Activated CD4-positive, alpha-beta T cell treated with anti-CD3 and anti-CD28 coated beads, Interleukin-10, Interleukin-2, amounts not matched to agents 100 ng/mL and 50 ng/mL, durations not matched to agents 16 hours and 8 hours (primary cell): Measurements from ENCODE around the gene CH25H.
A peak's percentile ranks its signal among the peaks of the same experiment; 100 is the strongest.
"Not testable (repeated sequence)": the region's sequence is repeated elsewhere in the genome, so short reads cannot be mapped to it uniquely, and the experiment has no call there.

Experiments used
- DNase-seq: peaks from one replicate; pipeline ENCODE4 v3.0.0-alpha.2; 2020

Gene CH25H

DNA sequence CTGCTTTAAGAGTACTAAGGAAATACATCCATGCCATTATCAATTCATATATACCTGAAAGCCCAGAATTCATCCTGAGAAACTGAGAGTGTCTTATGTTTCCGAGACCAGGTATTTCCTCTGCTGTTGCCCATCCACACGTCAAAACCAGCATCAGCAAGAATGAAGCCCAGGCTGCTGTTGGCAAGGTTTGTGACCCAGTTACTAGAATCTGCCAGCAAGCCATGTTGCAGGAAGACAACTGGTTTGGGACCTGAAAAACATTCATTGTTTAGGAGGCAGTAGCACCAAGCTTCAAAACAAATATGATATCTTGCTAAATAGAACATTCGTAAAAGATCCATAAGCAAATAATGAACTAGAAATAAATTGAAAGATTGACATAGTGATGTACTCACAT is 21.0 kb upstream of the CH25H start:
- no peak for DNase-seq

DNA sequence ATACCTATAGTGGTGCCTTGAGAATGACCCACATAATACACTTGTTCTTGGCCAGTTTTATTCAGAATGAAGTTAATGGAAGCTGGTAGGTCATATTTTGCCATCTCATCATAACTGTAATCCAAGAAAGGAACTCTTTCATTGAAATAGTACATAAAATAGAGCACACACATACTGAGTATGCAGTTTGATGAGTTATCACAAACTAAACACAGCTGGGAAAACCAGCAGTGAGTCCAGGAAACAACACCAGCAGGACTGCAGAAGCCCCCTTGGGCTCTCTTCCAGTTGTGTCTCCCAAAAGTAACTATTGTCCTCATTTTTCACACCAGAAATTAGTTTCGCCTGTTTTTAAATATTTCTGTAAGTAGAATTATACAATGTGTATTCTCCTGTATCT is 19.8 kb upstream of the CH25H start:
- DNase-seq, result no peak

DNA sequence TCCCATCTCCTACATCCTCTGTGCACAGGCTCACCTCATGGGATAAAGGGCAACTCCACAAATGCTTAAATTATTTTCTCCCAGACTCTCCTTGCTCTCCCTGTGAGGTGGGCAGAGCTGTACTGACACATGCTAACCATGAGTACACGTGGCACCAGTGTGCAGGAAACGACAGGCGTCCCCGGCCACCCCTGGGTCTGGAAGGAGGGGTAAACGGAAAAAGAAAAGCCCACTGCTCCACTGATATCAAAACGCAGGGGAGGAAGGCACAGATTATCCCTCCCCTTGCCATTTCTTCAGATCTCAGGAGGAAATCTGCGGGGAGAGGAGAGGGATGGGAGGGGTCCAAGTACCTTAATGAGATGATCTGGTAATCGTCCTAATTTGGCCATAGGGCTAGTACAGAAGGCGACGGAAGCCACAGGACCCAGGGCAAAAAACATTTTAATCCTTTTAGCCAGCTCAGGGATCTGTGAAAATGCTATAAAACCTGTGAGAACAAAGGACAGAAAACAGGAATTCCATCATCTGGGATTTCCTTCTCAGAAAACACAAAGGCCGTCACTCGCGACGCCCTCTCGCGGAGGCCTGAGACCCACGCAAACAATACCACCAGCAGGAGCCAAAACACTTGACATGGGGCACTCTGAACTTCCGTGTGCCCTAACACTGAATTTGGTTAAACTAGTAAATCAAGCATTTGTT is 17.8 kb upstream of the CH25H start:
- no peak for DNase-seq

DNA sequence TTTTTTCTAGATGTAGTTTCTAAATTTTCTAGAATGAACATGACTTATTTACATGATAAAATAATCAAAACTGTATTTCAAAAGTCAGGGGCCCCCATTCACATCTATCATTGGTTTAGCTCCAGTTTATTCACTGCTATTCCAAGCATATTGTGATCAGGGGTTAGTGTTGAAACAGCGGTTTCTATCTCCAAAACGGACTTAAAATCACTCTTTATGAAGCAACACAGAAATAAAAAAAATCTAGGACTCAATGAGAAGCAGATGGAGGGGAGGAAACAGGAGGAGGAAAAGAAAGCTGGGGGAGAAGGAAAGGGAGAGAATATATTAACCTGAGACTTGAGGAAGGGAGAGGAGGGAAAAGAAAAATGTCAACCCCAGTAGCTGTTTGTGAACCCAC is 14.8 kb upstream of the CH25H start:
- no peak for DNase-seq

DNA sequence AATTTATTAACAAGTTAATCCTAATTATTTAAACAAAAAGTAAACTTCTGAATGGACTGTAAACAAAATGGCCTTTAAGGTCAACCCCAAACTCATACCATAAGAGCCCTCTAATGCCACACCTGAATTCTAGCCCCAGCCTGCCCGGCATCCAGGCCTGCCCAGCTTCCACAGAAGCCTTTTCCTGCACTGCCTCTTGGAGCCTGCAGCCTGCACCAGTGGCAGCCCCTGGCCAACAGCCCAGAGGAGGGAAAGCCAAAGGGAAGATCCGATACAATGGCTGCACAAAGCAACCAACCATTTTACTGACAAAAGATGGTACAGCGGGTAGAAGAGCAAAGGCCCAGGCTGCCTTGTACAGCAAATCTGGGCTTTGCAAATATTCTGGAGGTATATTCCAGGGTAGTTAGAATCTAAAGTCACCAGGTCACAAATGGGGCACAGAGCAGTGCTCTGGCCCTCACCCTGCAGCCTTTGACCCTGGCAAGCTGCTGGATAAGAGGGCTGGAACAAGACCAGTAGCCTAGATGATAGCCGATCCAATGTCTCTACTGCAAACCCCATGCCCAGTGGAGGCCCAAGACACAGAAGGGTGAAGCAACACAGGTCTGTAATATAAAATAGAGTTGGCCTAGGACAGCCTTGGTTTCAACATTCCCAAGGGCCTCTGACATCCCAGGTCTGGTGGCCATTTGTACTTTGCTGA is 12.5 kb upstream of the CH25H start:
- DNase-seq, result no peak

DNA sequence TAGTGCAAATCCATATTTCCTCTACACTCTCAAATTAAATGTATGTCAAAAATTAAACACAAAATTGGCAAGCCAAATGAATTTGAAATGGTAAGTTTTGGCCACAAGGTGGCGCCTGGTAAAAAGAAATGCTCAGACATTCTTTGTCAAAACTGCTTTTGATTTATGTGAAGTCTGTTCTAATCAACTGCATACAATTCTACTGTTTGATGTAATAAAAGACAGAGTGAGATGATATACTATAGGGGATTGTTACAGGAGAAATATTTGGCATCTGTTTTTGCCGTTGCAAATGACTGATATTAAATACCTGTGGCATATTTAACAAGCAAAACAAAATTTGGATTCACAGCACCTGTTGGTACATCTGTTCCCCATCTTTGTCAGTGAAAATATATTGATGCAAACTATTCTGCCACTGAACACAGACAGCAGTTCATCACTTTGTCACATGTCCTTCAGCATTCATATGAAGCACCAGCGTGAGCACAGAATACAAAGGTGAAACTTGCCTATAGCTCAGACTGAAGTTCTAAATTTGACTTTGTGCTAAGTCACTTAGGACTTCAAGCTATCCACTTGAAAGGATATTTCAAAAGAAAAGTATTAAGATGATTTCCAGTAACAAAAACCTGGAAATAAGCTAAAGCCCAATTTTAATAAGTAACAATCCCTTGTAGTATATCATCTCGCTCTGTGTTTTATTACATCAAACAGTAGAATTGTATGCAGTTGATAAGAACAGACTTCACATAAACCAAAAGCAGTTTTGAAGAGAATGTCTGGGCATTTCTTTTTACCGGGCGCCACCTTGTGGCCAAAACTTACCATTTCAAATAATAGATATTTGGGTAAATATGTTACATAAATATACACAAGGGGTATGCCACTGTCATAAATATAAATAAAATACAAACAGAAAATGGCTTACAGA is 10.2 kb upstream of the CH25H start:
- DNase-seq, result peak; percentile 64

DNA sequence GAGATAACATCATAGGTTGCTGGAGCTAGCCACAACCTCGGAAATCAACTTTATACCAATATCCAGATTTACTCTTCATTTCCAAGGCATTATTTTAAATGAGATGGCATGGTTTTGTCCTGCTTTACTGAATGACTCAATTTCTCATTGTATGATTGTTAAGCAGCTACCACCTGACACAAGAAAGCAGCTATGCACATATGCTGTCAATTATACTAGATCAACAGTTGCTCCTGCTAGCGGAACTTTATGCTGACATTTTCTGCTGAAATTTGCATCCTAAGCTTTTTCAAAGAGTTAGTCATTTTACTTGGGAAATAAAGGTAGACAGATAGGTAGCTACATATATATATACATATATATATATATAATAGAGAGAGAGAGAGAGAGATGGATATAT is 8.9 kb upstream of the CH25H start:
- no peak for DNase-seq

DNA sequence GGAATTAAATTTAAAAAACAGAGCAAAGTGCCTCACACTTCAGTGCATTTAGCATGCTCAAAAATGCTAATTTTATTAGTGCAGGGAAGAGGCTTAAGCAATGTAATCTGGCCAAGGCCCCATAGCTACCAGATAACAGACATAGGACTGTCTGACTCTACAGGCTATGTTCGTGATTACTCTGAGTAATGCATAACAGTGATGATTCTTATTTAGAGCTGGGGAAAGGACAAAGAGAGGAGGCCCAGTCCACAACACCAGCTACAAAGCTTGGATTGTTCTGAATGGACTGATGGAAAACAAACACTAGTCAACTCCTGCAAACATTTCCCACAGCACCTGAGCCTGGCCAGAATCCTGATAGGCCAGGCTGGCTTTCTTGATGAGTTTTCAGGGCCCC is 8.4 kb upstream of the CH25H start:
- DNase-seq, result no peak

DNA sequence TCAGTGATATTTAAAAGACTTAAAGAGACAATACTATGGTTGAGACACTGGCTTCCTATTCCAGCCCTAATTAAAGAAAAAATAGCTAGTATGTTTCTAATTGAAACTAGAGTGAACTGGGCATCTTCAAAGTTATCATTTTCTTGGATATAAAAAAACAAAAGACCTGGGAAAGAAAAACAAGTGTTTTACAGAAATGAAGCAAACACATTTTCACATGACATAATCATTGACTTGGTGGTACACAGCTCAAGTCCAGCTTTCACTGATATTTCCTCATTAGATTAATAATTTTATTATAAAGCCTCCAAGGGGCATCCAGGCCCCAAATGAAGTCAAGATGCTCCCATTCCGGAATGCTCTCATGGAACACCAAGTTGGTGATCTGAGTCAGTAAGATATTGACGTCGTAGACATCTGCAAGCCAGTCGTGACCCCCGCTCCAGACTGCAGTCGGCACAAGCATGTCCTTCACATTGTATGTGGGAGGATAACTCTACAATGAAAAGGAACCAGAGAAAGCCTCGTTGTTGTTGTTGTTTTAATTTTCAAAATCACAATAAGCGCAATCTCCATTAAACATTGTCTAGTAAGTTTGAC is 7.5 kb upstream of the CH25H start:
- no peak for DNase-seq

DNA sequence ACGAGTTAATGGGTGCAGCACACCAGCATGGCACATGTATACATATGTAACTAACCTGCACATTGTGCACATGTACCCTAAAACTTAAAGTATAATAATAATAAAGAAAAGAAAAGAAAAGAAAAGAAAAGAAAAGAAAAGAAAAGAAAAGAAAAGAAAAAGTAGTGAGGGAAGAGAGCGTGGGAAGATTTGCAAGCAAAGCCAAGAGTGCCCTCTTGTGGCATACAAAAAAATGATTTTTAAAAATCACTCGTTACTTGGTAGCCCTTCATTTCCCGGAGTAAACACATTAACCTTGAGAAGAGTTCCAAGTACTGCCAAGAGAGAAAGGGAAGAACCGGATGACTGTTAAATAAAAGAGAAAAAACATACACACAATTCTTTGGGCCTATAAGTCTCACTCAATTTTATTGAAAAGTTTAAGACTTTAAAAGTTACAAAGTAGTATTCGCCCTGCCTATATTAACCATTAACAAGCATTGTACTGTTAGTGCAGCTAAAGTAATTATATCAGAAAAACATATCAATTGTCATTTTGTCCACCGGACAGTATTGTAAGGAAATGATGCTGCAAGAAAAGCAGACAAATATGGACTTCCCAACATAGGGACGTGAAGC is 6.2 kb upstream of the CH25H start:
- peak; percentile 46 for DNase-seq

DNA sequence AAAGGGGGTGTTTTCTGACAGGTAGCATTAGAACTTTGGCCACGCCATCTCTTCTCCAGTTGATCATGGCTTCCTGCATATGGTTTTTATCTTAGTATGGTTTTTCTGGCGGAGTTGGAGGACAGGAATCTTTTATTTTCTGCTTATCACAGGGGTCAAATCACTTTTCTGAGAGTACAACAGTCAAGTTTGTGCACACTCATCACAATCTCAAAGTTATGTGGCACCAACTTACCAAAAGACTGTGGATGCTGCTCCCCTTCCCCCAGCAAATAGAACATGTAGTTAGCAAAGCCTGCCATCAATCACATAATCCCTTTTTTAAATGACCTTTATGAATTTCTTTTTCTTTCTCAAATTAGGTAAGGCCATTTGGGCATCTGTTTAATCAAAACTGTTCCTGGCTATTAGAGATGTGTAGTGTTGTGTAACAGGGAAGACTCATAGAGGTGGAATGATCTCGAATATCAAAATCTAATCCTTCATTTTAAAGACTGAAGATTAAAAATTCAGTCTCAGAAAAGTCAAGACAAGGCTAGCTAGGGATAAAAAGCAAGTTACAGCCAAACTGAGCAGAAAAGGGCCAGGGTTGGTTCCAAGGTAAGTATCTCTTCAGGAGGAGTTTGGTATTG is 3.8 kb upstream of the CH25H start:
- no peak for DNase-seq

DNA sequence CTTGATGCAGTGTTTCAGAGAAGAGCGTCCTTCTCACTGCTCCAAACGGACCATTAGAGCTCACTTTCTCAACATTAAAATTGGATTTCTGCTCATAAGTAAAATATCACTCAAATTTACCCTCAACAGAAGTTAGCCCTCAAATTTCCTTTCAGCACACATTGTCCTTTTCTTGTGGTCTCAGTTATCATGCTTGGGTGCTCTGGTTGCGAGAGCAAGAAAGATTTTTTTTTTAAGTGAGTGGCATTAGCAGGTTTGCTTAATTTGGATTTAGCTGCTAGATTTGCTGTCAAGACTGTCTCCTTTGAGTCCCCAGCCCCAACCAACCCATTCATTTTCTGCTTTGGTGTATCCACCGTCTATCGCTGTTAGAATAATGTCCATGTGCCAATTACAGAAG is 2.6 kb upstream of the CH25H start:
- no peak for DNase-seq

DNA sequence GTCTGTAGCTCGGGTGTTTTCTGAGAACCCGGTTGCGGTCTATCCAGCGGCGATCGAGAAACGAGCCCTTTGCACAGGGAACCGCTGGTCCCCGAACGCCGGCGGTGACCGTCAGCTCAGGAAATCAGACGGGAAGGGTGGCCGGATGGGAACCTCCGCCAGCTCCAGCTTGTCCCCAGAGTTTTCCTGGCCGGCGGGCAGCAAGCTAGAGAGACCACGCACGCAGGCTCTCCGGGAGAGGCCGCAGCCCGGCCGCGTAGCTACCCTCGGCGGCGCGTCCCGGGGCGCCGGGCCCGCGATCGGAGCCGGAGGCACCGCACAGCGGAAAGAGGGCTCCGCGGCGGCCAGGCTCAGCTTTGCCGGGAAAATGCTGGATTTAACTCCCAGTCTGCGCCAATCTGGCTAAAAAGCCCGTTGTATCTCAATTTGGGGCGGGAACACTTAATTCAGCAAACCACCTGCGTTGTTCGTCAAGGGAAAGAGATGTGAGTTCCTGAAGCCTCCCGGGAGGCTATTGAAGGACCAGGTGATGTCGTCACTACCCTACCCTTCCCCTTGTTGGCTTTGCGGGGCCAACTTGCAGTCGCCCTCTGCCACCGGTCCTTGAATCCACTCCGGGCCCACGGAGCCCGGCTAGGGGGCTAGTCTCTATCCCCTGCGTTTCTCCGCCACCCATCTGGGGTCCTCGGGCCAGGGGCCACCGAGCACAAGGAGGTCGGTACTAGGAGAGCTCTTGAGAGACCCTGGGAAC is 859 bp upstream of the CH25H start:
- DNase-seq, result no peak

DNA sequence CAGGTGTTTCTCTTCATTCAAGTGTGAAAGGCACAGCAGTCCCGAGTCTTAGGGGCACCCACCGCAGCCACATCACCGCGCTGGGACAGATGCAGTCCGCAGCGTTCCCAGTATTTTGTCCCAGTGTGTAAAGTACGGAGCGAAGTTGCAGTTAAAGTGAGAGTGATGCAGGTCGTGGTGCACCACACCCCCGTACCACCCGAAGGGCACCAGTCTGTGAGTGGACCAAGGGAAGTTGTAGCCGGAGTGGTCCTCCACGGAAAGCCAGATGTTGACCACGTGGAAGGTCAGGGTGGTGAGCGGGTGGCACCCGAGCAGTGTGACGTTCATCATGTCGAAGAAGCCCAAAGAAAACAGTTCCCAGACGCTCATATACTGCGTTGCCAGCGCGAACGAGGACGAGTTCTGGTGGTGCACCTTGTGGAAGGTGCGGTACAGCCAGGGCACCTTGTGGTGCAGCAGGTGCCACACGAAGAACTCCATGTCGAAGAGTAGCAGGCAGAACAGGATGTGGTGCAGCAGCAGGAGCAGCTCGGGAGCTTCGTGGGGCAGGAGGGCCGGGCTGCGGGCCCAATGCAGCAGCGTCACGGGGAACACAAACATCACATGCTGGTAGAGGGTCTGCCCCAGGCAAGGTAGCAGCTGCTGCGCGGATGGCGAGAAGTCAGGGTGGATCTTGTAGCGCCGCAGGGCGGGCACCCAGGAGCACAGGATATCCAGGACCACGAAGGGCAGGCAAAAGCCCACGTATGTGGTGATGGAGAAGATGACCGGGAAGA is 526 bp downstream of the CH25H start:
- DNase-seq, result peak; percentile 30

DNA sequence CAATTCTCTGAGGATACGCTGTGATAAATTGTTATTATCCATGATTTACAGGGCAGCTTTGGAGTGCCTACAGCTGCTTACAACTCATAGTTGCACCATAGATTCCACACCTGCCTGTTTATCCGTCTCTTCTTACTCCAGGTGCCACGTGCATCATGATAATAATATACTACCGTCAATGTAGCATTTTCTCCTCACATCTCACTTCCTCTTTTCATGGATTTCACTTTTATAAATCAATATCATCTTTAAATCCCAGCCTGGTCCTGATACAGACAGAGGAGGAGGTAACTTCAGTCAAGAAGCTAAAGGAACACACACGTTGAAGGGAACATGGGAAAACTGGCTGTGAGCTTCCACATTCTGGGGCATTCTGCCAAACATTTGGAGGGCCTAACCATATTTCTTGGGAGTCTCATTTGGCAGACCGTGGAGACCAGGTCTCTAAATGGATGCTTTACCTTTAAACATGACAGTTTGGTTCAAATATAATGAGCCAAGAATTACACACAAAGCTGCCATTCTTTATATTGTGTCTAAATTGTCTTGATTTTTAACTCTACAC is 2.4 kb downstream of the CH25H start:
- no peak for DNase-seq

DNA sequence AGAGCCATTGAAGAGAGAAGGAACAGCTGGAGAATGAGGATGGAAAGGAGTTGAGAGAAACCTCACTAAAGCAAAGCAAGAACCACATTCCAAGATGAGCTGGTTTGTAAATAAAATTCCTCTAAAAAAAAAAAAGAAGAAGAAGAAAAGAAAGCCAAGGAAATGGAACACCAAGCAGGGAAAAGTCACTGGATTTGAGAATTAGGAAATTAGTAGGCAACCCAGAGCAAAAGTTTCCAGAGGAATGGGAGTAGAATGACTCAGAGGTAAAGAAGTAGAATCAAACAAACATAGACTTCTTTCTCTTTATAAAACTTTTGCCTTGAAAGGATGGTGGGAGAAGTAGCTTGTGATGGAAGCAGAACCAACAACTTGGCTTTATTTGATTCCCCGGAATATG is 3.9 kb downstream of the CH25H start:
- DNase-seq, result no peak

DNA sequence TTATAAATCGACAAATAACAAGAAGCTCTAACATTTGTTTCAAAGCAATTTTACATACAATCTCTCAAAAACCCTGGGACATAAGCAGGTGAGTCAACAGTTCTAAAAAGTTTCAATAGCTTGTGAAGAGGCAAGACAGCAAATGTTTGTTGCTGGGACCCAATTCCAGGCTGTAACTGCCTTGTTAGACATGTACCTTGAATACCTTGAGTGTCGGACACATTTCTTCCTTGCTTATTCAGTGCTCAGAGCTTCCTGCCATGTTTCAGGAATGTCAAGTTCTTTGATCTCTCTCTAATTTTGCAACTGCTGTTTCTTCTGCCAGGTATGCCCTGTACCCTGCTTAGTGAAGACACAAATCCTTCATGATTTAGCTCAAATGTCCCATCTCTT is 5.1 kb downstream of the CH25H start:
- DNase-seq, result no peak

DNA sequence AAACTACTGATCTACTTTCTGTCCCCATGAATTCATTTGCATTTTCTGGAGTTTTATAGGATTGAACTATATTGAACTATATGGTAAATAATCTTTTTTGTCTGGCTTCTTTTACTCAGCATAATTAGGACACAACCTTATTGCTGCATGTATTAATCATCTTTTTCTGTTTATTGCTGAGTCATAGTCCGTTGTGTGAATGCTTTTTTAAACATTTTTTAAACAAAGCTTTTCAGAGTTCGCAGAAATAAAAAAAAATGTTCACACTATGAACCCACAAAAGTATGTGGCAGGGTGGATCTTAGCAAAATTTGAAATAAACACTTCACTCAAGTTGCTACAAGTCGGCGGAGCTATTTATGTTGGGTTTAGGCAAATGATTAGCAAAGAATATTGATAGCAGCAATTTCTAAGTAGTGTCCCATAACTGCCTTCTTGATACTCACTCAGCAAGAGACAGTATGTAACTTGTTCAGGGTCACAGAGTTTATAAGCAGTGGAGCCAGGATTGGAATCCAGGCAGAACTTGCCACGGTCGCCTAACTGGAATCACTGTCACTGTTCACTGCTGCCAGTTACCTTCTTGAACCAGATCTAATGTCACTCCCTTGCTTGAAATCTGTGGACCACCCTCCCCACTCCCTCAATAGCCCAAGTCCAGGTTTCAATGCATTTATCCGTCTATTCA is 5.6 kb downstream of the CH25H start:
- DNase-seq, result no peak

DNA sequence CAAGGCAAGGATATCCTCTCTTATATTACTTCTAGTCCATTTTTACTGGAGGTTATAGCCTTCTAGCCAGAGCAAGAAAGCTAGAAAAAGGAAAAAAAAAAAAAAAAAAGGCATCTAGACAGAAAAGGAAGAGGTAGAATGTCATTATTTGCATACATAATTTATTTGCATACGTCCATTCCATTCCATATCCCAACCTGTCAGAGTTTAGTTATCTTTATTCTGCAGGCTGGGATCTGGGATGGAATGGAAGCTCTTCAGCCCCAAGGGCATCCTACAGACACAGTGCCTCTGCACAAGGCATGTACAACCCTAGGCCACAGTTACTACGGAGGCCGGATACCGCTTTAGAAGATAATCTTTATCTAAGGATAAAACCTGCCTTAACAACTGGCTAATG is 9.6 kb downstream of the CH25H start:
- no peak for DNase-seq

DNA sequence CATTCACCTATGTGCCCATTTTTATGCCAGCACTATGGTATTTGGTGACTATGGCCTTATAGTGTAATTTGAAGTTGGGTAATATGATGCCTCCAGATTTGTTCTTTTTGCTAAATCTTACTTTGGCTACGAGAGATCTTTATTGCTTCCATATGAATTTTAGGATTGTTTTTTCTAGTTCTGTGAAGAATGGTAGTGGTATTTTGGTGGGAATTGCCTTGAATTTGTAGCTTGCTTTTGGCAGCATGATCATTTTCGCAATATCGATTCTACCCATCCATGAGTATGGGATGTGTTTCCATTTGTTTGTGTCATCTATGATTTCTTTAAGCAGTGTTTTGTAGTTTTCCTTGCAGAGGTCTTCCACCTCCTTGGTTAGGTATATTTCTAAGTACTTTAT is 15.8 kb downstream of the CH25H start:
- not testable (repeated sequence) for DNase-seq
